ENCODE results near the gene ADD3.

Gene ADD3

DNA sequence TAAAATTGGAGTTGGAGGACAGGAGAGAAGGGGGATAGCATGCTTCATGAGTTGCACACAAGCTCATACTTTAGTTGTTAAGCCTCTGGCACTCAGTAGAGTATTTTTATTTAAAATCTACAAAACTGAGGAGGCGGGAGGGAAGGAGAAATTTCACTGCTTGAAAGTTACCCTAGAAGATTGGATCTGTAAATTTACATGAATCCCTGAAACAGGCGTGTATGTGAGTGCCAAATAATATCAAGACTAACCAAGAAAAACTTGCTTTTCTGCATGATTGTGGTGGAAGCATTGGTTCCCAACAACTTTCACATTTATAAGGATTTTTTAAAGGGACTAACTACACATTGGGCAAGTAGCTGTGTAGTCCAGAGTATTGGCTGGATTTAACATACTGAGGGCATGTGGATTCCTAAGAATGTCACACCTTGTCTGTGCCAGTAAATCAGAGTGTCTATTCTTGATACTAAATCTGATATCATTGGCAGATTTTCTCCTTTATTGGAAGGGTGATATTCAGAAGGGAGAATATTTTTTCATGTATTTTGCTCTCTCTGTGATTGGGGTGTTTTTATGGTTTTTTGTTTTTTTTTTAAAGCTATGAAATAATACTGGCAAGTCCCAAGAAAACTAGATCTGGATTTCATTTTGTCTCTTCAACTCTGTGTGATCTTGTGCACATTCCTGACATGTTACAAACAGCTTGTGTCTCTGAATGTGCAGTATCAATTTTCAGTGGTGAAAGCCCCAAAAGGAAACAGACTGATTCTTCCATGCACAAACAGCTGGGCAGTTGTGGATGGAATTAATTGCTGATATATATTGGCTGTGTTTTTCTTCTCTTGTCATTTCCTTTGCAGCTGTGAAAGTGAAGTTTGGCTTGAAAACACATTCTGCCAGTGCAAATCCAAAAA is 67.2 kb downstream of the ADD3 start:
- Histone ChIP-seq H3K36me3 (ENCODE audit: control insufficient read depth in 2 of 2, insufficient read depth in 2 of 2, low read length in 2 of 2) (no peaks in the 10 kb centered on the region), H3K4me1 (ENCODE audit: control insufficient read depth, insufficient read depth, low read length) (peaks cover 6% of the 10 kb centered on the region), H3K9ac (ENCODE audit: low read length in 2 of 2) (no peak overlapping the region), H3K27me3 (ENCODE audit: control insufficient read depth in 1 of 2, insufficient read depth in 2 of 2, low read length in 2 of 2) (no peaks in the 10 kb centered on the region), H3K9me3 (ENCODE audit: control insufficient read depth in 2 of 2, low read length in 2 of 2) (no peaks in the 10 kb centered on the region), H3K27ac (ENCODE audit: low read length) (no peak overlapping the region), H3K4me3 (ENCODE audit: low read length in 2 of 2) (no peak overlapping the region)

GRCh38 chr10:110075686-110076085 is 67.9 kb downstream of the ADD3 start:
- Histone ChIP-seq H3K9me3 (ENCODE audit: control insufficient read depth in 2 of 2, low read length in 2 of 2) (no peaks in the 10 kb centered on the region), H3K9ac (ENCODE audit: low read length in 2 of 2) (no peak overlapping the region)

DNA sequence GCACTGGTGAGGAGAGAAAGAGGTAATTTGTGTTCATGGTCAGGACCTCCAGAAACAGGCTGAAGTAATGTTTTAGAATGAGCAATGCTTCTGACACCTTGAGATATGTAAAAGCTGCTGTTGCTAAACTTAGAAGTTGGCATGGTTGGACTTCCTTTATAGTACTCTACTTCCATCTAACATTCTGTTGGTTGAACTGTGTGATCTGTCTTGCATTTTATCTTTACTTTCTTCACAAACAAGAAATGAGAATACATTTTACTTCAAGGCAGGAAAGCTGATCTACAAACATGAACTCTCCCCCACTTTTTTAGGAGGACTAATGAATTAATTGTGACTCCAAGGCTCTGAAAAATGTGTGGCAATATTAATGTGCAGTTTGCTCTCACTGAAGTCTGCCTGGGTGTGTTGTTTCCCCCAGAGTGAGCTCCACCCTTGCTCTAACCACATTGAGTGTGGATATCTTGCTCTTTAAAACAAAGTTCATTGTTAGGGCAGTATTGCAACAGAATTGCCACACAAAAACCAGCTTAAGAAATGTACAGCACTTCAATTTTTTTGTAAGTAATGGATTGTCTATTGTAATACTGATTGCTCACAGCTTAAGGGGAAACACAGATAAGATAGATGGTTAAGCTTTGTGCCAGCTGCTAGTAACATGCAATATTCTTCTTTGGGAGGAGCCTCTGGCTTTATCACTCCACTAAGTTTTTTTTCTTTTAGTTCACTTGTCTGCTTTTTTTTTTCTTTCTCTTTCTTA is 69.0 kb downstream of the ADD3 start:
- peak overlapping the region; percentile 1 for H3K27ac ChIP-seq (ENCODE audit: low read length)
- H3K27me3 ChIP-seq (ENCODE audit: control insufficient read depth in 1 of 2, insufficient read depth in 2 of 2, low read length in 2 of 2): no peaks in the 10 kb centered on the region
- H3K9me3 ChIP-seq (ENCODE audit: control insufficient read depth in 2 of 2, low read length in 2 of 2): no peaks in the 10 kb centered on the region
- peaks cover 6% of the 10 kb centered on the region for H3K4me1 ChIP-seq (ENCODE audit: control insufficient read depth, insufficient read depth, low read length)
- no peak overlapping the region for H3K9ac ChIP-seq (ENCODE audit: low read length in 2 of 2)
- H3K36me3 ChIP-seq (ENCODE audit: control insufficient read depth in 2 of 2, insufficient read depth in 2 of 2, low read length in 2 of 2): no peaks in the 10 kb centered on the region
- H3K4me3 ChIP-seq (ENCODE audit: low read length in 2 of 2): no peak overlapping the region

More at GRCh38 chr10:110075686-110076085, 67.9 kb downstream of the ADD3 start:
- Histone ChIP-seq H3K36me3 (ENCODE audit: control insufficient read depth in 2 of 2, insufficient read depth in 2 of 2, low read length in 2 of 2) (no peaks in the 10 kb centered on the region), H3K4me1 (ENCODE audit: control insufficient read depth, insufficient read depth, low read length) (peaks cover 6% of the 10 kb centered on the region), H3K4me3 (ENCODE audit: low read length in 2 of 2) (no peak overlapping the region), H3K27ac (ENCODE audit: low read length) (no peak overlapping the region), H3K27me3 (ENCODE audit: control insufficient read depth in 1 of 2, insufficient read depth in 2 of 2, low read length in 2 of 2) (no peaks in the 10 kb centered on the region)

GRCh38 chr10:110077436-110078130 is 69.8 kb downstream of the ADD3 start:
- H3K4me3 ChIP-seq (ENCODE audit: low read length in 2 of 2): no peak overlapping the region

GRCh38 chr10:110078317-110078716 is 70.5 kb downstream of the ADD3 start:
- Histone ChIP-seq H3K4me3 (ENCODE audit: low read length in 2 of 2) (no peak overlapping the region), H3K9ac (ENCODE audit: low read length in 2 of 2) (no peak overlapping the region)

More at GRCh38 chr10:110077436-110078130, 69.8 kb downstream of the ADD3 start:
- Histone ChIP-seq H3K27me3 (ENCODE audit: control insufficient read depth in 1 of 2, insufficient read depth in 2 of 2, low read length in 2 of 2) (no peaks in the 10 kb centered on the region), H3K27ac (ENCODE audit: low read length) (no peak overlapping the region), H3K9me3 (ENCODE audit: control insufficient read depth in 2 of 2, low read length in 2 of 2) (no peaks in the 10 kb centered on the region), H3K9ac (ENCODE audit: low read length in 2 of 2) (no peak overlapping the region), H3K36me3 (ENCODE audit: control insufficient read depth in 2 of 2, insufficient read depth in 2 of 2, low read length in 2 of 2) (no peaks in the 10 kb centered on the region), H3K4me1 (ENCODE audit: control insufficient read depth, insufficient read depth, low read length) (peaks cover 6% of the 10 kb centered on the region)

GRCh38 chr10:110081911-110082310 is 74.1 kb downstream of the ADD3 start:
- H3K4me3 ChIP-seq (ENCODE audit: low read length in 2 of 2): no peak overlapping the region
- no peaks in the 10 kb centered on the region for H3K4me1 ChIP-seq (ENCODE audit: control insufficient read depth, insufficient read depth, low read length)
- H3K9ac ChIP-seq (ENCODE audit: low read length in 2 of 2): no peak overlapping the region
- H3K36me3 ChIP-seq (ENCODE audit: control insufficient read depth in 2 of 2, insufficient read depth in 2 of 2, low read length in 2 of 2): no peaks in the 10 kb centered on the region
- H3K27me3 ChIP-seq (ENCODE audit: control insufficient read depth in 1 of 2, insufficient read depth in 2 of 2, low read length in 2 of 2): no peaks in the 10 kb centered on the region
- H3K9me3 ChIP-seq (ENCODE audit: control insufficient read depth in 2 of 2, low read length in 2 of 2): no peaks in the 10 kb centered on the region
- no peak overlapping the region for H3K27ac ChIP-seq (ENCODE audit: low read length)

More at GRCh38 chr10:110078317-110078716, 70.5 kb downstream of the ADD3 start:
- H3K27me3 ChIP-seq (ENCODE audit: control insufficient read depth in 1 of 2, insufficient read depth in 2 of 2, low read length in 2 of 2): no peaks in the 10 kb centered on the region
- peaks cover 6% of the 10 kb centered on the region for H3K4me1 ChIP-seq (ENCODE audit: control insufficient read depth, insufficient read depth, low read length)
- H3K27ac ChIP-seq (ENCODE audit: low read length): no peak overlapping the region
- H3K36me3 ChIP-seq (ENCODE audit: control insufficient read depth in 2 of 2, insufficient read depth in 2 of 2, low read length in 2 of 2): no peaks in the 10 kb centered on the region
- no peaks in the 10 kb centered on the region for H3K9me3 ChIP-seq (ENCODE audit: control insufficient read depth in 2 of 2, low read length in 2 of 2)

- H3K36me3 ChIP-seq (ENCODE audit: control insufficient read depth in 2 of 2, insufficient read depth in 2 of 2, low read length in 2 of 2): no peaks in the 10 kb centered on the region
- H3K27me3 ChIP-seq (ENCODE audit: control insufficient read depth in 1 of 2, insufficient read depth in 2 of 2, low read length in 2 of 2): no peaks in the 10 kb centered on the region
- H3K9ac ChIP-seq (ENCODE audit: low read length in 2 of 2): no peak overlapping the region
- no peaks in the 10 kb centered on the region for H3K9me3 ChIP-seq (ENCODE audit: control insufficient read depth in 2 of 2, low read length in 2 of 2)
- no peaks in the 10 kb centered on the region for H3K4me1 ChIP-seq (ENCODE audit: control insufficient read depth, insufficient read depth, low read length)
- no peak overlapping the region for H3K27ac ChIP-seq (ENCODE audit: low read length)
- no peak overlapping the region for H3K4me3 ChIP-seq (ENCODE audit: low read length in 2 of 2)
Observed at GRCh38 chr10:110083884-110084283, 76.1 kb downstream of the ADD3 start.

DNA sequence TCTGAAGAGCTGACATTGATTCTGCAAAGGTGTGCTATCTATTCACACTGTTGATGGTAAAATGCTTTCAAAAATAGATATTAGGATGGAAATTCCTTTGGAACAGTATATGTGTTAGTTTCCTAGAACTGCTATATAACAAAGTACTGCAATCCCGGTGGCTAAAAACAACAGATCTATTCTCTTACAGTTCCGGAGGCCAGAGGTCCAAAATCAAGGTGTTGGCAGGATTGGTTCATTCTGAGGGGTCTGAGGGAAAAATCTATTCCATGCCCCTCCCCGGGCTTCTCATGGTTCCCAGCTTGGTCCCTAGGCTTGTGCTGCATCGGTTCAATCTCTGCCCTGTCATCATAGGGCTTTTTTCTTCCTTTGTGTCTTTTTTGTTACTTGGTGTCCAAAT is 79.9 kb downstream of the ADD3 start:
- H3K9ac ChIP-seq (ENCODE audit: low read length in 2 of 2): no peak overlapping the region
- no peak overlapping the region for H3K27ac ChIP-seq (ENCODE audit: low read length)
- no peaks in the 10 kb centered on the region for H3K9me3 ChIP-seq (ENCODE audit: control insufficient read depth in 2 of 2, low read length in 2 of 2)
- H3K4me1 ChIP-seq (ENCODE audit: control insufficient read depth, insufficient read depth, low read length): no peaks in the 10 kb centered on the region
- H3K4me3 ChIP-seq (ENCODE audit: low read length in 2 of 2): no peak overlapping the region
- H3K36me3 ChIP-seq (ENCODE audit: control insufficient read depth in 2 of 2, insufficient read depth in 2 of 2, low read length in 2 of 2): no peaks in the 10 kb centered on the region
- H3K27me3 ChIP-seq (ENCODE audit: control insufficient read depth in 1 of 2, insufficient read depth in 2 of 2, low read length in 2 of 2): no peaks in the 10 kb centered on the region

DNA sequence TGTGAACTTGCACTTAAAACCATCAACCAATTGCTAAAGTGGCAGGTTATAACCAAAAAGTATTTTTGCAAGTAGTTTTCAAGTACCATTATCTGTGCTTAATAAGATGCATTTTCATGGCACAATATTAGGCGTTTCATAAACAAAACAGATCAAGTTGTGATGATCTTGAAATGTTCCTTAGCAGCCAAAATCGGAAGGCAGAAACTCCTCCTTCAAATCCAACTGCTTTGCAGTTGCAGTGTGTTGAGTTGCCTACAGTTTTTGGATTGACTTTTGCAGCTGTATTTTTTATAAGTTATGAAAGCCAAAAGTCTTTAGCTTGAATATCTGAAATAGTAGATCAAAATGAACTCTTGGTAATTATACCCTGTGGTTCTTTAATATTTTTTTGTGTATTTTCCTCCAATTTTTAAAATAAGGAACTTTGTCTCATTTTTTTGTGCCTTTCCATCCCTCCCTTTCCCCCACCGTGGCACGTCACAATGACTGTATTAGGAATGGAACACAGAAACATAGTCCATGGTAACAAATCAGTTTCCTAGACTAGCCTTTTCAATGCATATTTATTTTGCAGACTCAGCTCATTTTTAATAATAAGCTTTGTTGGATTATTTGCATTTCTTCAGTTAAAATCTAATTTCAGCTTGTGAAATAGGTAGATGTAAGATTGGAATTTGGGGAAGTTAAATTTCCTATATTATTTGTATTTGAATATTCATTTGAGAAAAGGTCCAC is 80.8 kb downstream of the ADD3 start:
- no peaks in the 10 kb centered on the region for H3K4me1 ChIP-seq (ENCODE audit: control insufficient read depth, insufficient read depth, low read length)
- no peaks in the 10 kb centered on the region for H3K36me3 ChIP-seq (ENCODE audit: control insufficient read depth in 2 of 2, insufficient read depth in 2 of 2, low read length in 2 of 2)
- H3K9me3 ChIP-seq (ENCODE audit: control insufficient read depth in 2 of 2, low read length in 2 of 2): no peaks in the 10 kb centered on the region
- no peak overlapping the region for H3K9ac ChIP-seq (ENCODE audit: low read length in 2 of 2)
- H3K27ac ChIP-seq (ENCODE audit: low read length): no peak overlapping the region
- H3K27me3 ChIP-seq (ENCODE audit: control insufficient read depth in 1 of 2, insufficient read depth in 2 of 2, low read length in 2 of 2): no peaks in the 10 kb centered on the region
- no peak overlapping the region for H3K4me3 ChIP-seq (ENCODE audit: low read length in 2 of 2)

- Histone ChIP-seq H3K4me3 (ENCODE audit: low read length in 2 of 2) (no peak overlapping the region), H3K4me1 (ENCODE audit: control insufficient read depth, insufficient read depth, low read length) (no peaks in the 10 kb centered on the region), H3K9ac (ENCODE audit: low read length in 2 of 2) (no peak overlapping the region), H3K9me3 (ENCODE audit: control insufficient read depth in 2 of 2, low read length in 2 of 2) (no peaks in the 10 kb centered on the region), H3K36me3 (ENCODE audit: control insufficient read depth in 2 of 2, insufficient read depth in 2 of 2, low read length in 2 of 2) (no peaks in the 10 kb centered on the region), H3K27ac (ENCODE audit: low read length) (no peak overlapping the region), H3K27me3 (ENCODE audit: control insufficient read depth in 1 of 2, insufficient read depth in 2 of 2, low read length in 2 of 2) (no peaks in the 10 kb centered on the region)
Observed at GRCh38 chr10:110091830-110092229, 84.0 kb downstream of the ADD3 start.

Measured in stomach smooth muscle (tissue), 2 donors.